ENCODE measurements around the gene DCTN3. TPM values are rescaled to one million over a fixed set of nuclear protein-coding genes. Genes with fewer than 3 reads are reported as not detected.
A peak's percentile ranks its signal among the peaks of the same experiment; 100 is the strongest.

DCTN3 gene
- total and polyA plus RNA-seq, 8 donors, result 31.5 to 84.3 (median 38.7) TPM

DNA sequence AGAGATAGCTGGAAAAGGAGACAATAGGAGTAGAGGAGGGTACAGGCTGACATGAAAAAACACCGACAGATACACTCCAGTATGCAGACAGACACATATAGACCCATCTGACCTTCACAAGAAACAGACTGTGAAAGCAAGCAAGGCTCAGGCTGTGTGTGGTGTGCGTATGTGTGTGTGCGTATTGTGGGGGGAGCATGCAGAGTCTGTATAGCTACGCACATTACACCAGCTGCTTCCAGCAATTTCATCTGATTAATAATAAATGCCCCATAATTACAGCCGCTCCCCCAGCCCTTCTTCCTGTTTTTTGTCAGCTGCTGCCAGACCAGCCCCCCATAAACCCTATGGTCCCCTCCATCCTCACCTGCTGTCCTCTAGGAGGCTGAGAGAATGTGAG, 37.5 kb downstream of the DCTN3 start:
- H3K27me3 ChIP-seq, result peaks cover 0 to 10% (median 3%) of the 10 kb centered on the region in 4 donors

DNA sequence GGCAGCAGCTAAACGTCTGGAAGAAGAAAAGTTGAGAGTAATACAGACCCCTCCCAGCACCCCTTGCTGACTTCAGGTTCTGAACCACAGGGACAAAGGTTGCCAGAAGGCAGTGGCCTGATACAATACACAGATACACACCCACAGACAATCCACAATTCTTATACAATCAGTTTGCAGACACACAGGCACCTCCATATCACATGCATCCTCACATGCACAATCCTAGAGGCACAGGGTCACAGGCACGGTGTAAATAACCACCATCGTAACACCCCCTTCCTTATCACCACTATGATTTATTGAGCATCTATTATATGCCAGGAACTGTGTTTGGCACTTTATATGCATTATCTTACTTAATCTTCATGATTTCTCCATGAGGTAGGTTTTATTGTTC, 39.0 kb downstream of the DCTN3 start:
- Histone ChIP-seq H3K27me3 (peaks cover 0 to 7% (median 3%) of the 10 kb centered on the region in 4 donors), H3K9me3 (no peaks in the 10 kb centered on the region), H3K4me3 (no peak overlapping the region), H3K36me3 (no peaks in the 10 kb centered on the region), H3K4me1 (no peaks in the 10 kb centered on the region), H3K27ac (no peak overlapping the region)
- FAIRE-seq, result no peak
- no peak for ATAC-seq
- 57 to 67% methylated on average over 3 of the region's 3 CpGs for WGBS, 2 donors
- intact Hi-C loops (cut with DNase I), result no loop called here
- TF ChIP-seq, protein P1, sequence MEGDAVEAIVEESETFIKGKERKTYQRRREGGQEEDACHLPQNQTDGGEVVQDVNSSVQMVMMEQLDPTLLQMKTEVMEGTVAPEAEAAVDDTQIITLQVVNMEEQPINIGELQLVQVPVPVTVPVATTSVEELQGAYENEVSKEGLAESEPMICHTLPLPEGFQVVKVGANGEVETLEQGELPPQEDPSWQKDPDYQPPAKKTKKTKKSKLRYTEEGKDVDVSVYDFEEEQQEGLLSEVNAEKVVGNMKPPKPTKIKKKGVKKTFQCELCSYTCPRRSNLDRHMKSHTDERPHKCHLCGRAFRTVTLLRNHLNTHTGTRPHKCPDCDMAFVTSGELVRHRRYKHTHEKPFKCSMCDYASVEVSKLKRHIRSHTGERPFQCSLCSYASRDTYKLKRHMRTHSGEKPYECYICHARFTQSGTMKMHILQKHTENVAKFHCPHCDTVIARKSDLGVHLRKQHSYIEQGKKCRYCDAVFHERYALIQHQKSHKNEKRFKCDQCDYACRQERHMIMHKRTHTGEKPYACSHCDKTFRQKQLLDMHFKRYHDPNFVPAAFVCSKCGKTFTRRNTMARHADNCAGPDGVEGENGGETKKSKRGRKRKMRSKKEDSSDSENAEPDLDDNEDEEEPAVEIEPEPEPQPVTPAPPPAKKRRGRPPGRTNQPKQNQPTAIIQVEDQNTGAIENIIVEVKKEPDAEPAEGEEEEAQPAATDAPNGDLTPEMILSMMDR (IDR thresholded peaks at IDR 0.05), result no peak
- DNase-seq, result no peak

More for the DNA sequence above, 37.5 kb downstream of the DCTN3 start:
- Histone ChIP-seq H3K36me3 (no peaks in the 10 kb centered on the region), H3K4me3 (no peak overlapping the region), H3K9me3 (no peaks in the 10 kb centered on the region), H3K27ac (no peak overlapping the region), H3K4me1 (no peaks in the 10 kb centered on the region)
- TF ChIP-seq, protein P1 (IDR thresholded peaks at IDR 0.05), result no peak
- DNase-seq, result no peak
- intact Hi-C loops (cut with DNase I), result no loop called here
- 88 to 91% methylated on average over 5 of the region's 5 CpGs for WGBS, 2 donors
- FAIRE-seq, result no peak
- no peak for ATAC-seq

DNA sequence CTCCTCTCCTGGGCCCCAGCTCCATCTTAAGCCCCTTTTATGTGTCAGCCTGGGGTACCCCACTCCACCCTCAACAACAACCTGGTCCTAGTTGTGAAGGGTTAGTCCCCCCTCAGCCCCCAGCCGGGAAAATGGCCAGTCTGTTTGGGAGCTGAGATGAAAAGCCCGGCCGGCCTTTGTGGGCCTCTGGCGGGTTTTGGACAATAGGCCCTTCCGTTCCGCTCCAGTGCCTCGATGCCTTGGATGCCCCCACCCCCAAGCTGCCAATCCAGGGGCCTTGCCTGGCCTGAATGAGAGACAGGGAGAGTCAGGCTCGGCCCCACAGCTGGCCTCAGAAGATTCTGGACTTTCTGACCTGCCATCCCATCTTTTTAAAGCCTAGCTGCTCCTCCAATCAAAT, 39.9 kb downstream of the DCTN3 start:
- Histone ChIP-seq H3K36me3 (no peaks in the 10 kb centered on the region), H3K9me3 (no peaks in the 10 kb centered on the region), H3K4me3 (no peak overlapping the region), H3K4me1 (no peaks in the 10 kb centered on the region), H3K27ac (no peak overlapping the region), H3K27me3 (peaks cover 0 to 5% (median 1%) of the 10 kb centered on the region in 4 donors)
- FAIRE-seq (no peak), ATAC-seq (no peak), DNase-seq (no peak)
- WGBS, 2 donors, result 68 to 74% methylated on average over 8 of the region's 8 CpGs
- intact Hi-C loops (cut with DNase I), result no loop called here
- TF ChIP-seq, protein P1 (IDR thresholded peaks at IDR 0.05), result no peak

DNA sequence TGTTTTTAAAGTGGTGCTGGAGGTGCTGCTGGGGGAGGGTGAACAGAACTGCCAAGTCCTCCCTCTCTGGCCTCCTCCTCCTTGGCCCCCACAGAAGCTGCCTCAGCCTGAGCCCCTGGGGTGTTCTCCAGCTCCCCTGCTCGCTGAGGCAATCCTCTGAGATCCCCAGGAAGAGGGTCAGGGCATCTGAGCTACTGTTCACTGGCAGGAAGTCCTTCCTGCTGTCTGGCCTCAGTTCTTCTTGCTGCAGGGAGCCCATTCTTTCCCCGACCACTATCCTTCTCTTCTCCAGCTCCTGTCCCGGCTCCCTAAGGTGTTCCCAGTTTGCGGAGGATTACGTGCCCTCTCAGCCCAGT, 40.5 kb downstream of the DCTN3 start:
- ATAC-seq, result no peak
- Histone ChIP-seq H3K4me1 (no peaks in the 10 kb centered on the region), H3K9me3 (no peaks in the 10 kb centered on the region), H3K27me3 (peaks cover 0 to 5% (median 0%) of the 10 kb centered on the region in 4 donors), H3K4me3 (no peak overlapping the region), H3K27ac (no peak overlapping the region), H3K36me3 (no peaks in the 10 kb centered on the region)
- DNase-seq, result no peak
- TF ChIP-seq, protein P1 (IDR thresholded peaks at IDR 0.05), result no peak
- no peak for FAIRE-seq
- intact Hi-C loops (cut with DNase I), result no loop called here
- WGBS, 2 donors, result 74 to 76% methylated on average over 5 of the region's 5 CpGs

DNA sequence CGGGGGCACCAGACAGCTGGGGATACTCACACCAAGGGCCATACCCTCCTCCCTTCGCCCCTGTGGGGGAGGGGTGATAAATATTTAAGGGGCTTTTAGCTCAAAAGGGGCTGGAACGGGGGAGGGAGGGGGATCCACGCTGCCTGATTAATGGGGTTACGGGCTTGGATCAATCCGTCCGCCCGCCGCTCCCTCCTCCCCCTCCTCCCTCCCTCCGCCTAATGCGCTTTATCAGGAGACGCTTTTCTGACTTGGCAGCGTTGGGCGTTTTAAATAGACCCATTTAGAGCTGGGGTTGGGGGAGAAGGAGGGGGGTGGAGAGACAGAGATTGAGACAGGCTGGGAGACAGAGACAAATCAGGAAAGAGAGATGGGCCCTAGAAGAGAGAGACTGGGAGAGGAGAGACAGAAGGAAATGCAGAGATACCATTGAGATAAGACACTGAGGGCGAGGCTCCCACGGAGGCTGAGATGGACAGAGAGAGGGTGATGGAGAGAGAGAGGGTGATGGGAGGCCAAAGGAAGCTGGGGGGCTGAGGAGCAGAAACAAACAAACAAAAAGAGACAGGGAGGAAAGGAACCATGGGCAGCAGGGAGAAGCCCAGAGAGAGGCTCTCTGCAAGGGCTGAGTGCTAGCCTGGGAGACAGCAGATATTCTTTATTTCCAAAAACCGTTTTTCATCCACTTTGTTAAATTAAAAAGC, 41.0 kb downstream of the DCTN3 start:
- no peak for DNase-seq
- H3K4me3 ChIP-seq, result no peak overlapping the region
- no peaks in the 10 kb centered on the region for H3K9me3 ChIP-seq
- H3K4me1 ChIP-seq, result no peaks in the 10 kb centered on the region
- no peak overlapping the region for H3K27ac ChIP-seq
- WGBS, 2 donors, result 9 to 11% methylated on average over 11 to 17 of the region's 17 CpGs
- FAIRE-seq, result no peak
- ATAC-seq, result peak in 1 of 4 donors; percentile 54
- peaks cover 0 to 5% (median 0%) of the 10 kb centered on the region in 4 donors for H3K27me3 ChIP-seq
- intact Hi-C loops (cut with DNase I), result no loop called here
- TF ChIP-seq, protein P1 (IDR thresholded peaks at IDR 0.05), result no peak
- H3K36me3 ChIP-seq, result no peaks in the 10 kb centered on the region

Data from pancreas (tissue), 10 donors.